SIG-M5 (cell line): ENCODE data around the gene POLR1E.
"Not testable (repeated sequence)": the region's sequence is repeated elsewhere in the genome, so short reads cannot be mapped to it uniquely, and the experiment has no call there.

Experiments used
- DNase-seq: peaks from one replicate; lab custom pipeline; 2025; lab: John Stamatoyannopoulos, UW

Gene POLR1E

GRCh38 chr9:37465249-37466036, 20.3 kb upstream of the POLR1E start, which contains the start of gene ZBTB5:
Gene ZBTB5, minus strand, starts transcription at chr9:37465450. Its CDS starts 22,899 bp downstream, at chr9:37442551.
- DNase-seq: peak; percentile 97

GRCh38 chr9:37466037-37466709, 19.6 kb upstream of the POLR1E start:
- DNase-seq: no peak

- not testable (repeated sequence) for DNase-seq
Measured at GRCh38 chr9:37467530-37467929, 18.2 kb upstream of the POLR1E start.

- DNase-seq: no peak
Measured at GRCh38 chr9:37468620-37469019, 17.1 kb upstream of the POLR1E start.

- no peak for DNase-seq
Measured at GRCh38 chr9:37471942-37472684, 13.6 kb upstream of the POLR1E start.

DNA sequence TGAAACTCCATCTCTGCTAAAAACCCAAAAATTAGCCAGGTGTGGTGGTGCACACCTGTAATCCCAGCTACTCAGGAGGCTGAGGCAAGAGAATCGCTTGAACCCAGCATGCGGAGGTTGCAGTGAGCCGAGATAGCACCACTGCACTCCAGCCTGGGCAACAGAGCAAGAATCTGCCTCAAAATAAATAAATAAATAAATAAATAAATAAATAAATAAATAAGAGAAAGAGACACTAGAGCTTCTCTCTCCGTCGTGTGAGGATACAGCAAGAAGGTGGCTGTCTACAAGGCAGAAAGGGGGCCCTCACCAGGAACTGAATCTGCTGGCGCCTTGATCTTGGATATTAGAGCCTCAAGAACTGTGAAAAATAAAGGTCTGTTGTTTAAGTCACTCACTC, 11.8 kb upstream of the POLR1E start:
- DNase-seq: not testable (repeated sequence)

GRCh38 chr9:37474438-37474837, 11.3 kb upstream of the POLR1E start:
- DNase-seq: no peak

DNA sequence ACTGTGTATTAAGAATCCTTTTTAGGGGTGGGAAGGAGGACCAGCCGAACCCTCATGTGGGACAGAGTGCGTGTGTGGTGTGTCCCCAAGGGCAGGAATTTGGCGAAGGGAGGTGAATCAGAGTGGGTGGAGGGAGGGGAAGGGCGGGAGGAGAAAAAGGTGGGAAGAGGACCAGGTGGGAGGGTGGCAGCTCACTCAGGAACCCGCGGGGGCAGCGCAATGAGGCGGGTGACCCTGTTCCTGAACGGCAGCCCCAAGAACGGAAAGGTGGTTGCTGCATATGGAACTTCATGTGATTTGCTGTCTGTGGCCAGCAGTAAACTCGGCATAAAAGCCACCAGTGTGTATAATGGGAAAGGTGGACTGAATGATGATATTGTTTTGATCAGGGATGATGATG, 8.8 kb upstream of the POLR1E start:
- no peak for DNase-seq

GRCh38 chr9:37477443-37477842, 8.3 kb upstream of the POLR1E start:
- not testable (repeated sequence) for DNase-seq

GRCh38 chr9:37477987-37478619, 7.6 kb upstream of the POLR1E start:
- DNase-seq: not testable (repeated sequence)

GRCh38 chr9:37480759-37481158, 5.0 kb upstream of the POLR1E start:
- no peak for DNase-seq

- DNase-seq: no peak
Measured at GRCh38 chr9:37486256-37486615, 488 bp downstream of the POLR1E start.

DNA sequence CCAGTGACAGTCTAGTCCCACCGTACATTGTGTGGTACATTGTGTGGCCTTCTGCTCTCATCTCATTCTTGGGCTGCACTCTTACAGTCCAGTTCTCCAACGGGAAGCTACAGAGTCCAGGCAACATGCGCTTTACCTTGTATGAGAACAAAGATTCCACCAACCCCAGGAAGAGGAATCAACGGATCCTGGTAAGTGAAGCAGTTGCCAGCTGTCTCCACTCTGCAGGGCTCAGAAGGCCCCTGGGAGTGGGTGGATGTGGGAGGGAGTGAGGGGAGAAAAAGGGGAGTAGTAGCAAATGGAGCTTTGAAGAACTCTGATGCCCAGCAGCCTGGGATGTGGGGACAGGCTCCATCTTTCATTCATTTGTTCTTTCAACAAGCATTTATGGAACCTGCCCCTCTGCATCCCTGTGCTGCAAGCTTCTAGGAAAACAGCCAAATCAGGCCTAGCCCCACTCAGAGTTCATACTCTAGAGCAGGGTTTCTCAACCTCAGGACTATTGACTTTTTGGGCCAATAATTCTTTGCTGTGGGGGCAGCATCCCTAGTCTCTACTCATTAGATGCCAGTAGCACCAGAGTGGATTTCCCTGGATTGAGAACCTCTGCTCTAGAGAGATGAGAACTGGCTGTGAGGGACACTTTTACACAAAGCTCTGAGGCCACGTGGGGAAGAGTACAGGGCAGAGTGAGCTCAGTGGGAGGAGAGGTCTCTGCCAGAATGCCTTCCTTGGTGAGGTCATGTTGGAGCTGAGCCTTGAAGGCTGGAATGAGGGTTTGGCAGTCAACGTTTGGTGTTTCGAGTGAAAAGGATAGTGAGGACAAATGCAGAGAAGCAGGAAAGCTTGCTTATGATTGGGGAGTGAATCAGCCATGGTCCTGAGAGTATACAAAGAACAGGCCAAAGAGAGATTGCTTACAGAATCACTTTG, 1.1 kb downstream of the POLR1E start:
- no peak for DNase-seq

GRCh38 chr9:37491939-37492338, 6.2 kb downstream of the POLR1E start:
- DNase-seq: no peak

- DNase-seq: no peak
Measured at GRCh38 chr9:37495571-37495970, 9.8 kb downstream of the POLR1E start.

DNA sequence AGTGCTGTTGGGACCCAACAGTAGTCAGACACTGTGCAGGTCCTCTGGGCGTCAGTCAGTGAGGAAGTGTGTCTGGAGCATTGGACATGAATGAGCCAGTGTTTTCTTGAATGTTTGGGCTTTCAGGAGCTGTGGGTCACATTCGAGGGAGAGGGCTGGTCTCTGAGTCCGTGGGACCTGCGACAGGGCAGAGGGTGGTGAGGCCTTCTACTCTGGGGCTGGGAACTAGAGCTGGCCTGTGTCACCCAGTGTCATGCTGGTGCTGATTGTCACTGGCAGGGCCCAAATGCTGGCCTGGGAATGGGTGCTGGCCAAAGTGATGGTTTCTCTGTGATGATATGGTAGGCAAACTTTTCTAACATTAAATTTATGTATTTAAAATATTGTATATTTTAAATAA, 10.3 kb downstream of the POLR1E start:
- DNase-seq: no peak

- DNase-seq: no peak
Measured at GRCh38 chr9:37497320-37497719, 11.6 kb downstream of the POLR1E start.

- no peak for DNase-seq
Measured at GRCh38 chr9:37498457-37498856, 12.7 kb downstream of the POLR1E start.

- no peak for DNase-seq
Measured at GRCh38 chr9:37499297-37499696, 13.5 kb downstream of the POLR1E start.

DNA sequence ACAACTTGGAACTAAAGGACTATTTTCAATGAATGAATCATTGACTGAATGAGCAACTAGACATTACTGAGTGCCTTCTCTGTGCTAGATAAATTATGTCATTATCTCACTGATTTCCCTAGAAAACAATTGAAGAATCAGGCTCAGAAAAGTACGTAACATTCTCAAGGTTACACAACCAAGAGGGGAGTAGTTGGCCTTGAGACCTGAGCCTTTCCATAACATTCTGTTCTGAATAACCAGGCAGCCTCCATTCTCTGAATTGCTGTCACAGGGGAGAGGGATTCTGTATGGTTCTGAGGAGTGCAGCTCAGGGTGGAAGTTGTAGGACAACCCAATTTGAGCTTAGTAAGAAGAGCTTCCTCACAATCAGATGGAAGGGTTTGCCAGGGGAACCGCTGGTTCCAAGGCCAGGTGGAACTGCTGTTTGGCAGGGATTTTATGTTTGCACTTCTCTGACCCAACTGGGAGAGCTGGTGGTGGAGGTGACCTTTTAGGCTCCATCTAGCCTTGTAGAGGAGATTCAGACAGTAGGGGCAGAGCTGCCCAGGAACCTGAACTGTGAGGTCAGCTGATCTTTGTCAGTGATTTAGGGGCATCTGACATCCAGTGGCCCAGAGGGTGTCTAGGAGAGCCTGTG, 16.3 kb downstream of the POLR1E start:
- no peak for DNase-seq

DNA sequence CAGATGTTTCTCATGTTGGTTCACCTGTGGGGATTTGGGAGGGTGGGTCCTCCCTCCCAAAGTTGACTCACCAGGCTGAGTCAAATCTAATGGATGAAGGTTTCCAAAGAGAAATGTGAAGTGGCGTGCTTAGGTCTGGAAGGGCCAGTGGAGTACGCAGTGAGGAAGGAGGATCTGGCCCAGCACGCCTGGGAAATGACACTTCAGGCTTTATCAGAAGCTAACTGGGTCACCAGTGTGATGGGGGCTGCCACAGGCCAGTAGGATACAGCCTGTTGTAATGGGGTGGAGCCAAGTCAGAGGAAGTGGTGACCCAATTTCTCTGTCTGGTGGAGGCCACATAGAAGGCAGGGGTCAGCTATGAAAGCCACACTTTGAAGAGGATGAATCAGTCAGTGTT, 18.0 kb downstream of the POLR1E start:
- DNase-seq: no peak
